ENCODE measurements around the gene AFF1. TPM values are rescaled to one million over a fixed set of nuclear protein-coding genes. Genes with fewer than 3 reads are reported as not detected.

AFF1 gene
- total RNA-seq, 4 donors from 2014 or later = 59.7 to 78.1 (median 65.9) TPM

DNA sequence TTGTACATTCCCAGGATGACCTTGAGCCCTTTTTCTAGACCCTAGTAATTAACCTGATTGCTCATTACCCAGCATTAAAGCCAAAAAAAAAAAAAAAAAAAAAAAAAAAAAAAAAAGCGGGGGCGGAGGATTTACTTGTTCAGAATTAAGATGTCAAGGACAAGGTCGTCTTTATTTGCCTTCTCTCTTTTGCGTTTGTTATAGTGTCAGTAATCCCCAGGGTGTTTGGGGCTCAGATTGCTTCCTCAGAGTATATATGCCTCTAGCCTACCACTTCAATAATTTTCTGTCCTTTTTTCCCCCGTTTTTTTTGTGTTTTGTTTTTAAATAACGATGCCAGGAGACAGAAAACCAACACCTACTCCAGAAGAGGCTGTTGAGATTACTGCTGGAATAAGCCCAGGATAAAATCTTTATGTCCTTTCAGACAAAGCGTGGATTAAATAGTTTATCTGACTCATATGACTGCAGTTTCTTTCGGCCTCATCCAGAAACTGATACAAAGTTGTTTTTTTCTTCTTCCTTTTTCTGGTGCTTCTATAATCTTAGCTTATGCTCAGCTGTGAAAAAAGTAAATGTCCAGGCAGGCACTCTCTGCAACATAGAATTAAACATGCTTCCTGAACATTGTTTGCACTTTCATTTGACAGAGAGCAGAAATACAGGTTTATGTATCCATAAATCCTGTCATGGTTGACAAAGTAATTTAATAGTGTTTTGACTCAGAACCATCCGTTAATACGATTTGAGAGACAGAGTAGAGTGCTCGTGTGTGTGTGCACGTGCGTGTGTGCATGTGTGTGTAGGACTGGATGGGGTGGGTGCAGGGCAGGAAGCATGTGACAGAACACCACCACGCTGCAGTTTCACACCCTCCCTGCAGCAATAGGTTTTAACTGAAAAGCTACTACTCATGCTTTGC, 138.6 kb downstream of the AFF1 start:
- Histone ChIP-seq H3K4me1 (peaks cover 37 to 96% (median 42%) of the 10 kb centered on the region in 3 donors), H3K27me3 (no peaks in the 10 kb centered on the region), H3K4me3 (peak overlapping the region in 1 of 2 donors; percentile 3), H3K36me3 (no peaks in the 10 kb centered on the region), H3K27ac (peak overlapping the region; percentile 55 to 75 (median 59)), H3K9me3 (no peaks in the 10 kb centered on the region)
- TF ChIP-seq POLR2A (IDR thresholded peaks at IDR 0.05) (no peak), CTCF (IDR thresholded peaks at IDR 0.05) (no peak), POLR2AphosphoS5 (IDR thresholded peaks at IDR 0.05) (no peak), EP300 (IDR thresholded peaks at IDR 0.05) (no peak)
- ATAC-seq = peak; percentile 53
- 6 to 8% methylated on average over 10 to 14 of the region's 14 CpGs for WGBS, 2 donors (ENCODE audit: low coverage in 1 of 2)

- no peaks in the 10 kb centered on the region for H3K36me3 ChIP-seq
- WGBS, 2 donors (ENCODE audit: low coverage in 1 of 2) = 28 to 33% methylated on average over 3 of the region's 3 CpGs
- H3K4me1 ChIP-seq = peaks cover 37 to 96% (median 40%) of the 10 kb centered on the region in 3 donors
- peak overlapping the region in 3 of 4 donors; percentile 55 to 75 (median 59) for H3K27ac ChIP-seq
- no peaks in the 10 kb centered on the region for H3K27me3 ChIP-seq
- TF ChIP-seq CTCF (IDR thresholded peaks at IDR 0.05) (no peak), POLR2A (IDR thresholded peaks at IDR 0.05) (no peak), POLR2AphosphoS5 (IDR thresholded peaks at IDR 0.05) (no peak)
- no peaks in the 10 kb centered on the region for H3K9me3 ChIP-seq
- ATAC-seq = no peak
- H3K4me3 ChIP-seq = no peak overlapping the region
These were observed 139.3 kb downstream of the AFF1 start for GRCh38 chr4:87074121-87074488.

DNA sequence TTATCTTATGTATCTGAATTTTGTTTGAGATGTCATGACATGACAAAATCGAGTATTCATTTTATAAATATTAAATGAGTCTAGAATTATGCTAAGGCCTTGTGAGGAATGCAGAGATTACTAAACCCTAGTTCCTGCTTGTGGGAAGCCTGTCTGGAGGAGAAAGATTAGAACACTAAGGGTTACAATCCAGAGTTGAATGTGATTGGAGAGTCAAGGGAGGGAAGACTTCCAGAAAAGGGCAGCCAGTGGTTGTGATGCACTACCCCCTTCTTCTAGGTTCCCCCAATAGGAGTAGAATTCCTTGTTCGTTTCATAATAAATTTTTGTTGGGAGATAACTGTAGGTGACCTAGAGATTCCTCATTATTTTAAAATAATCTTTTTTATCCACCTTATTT, 141.1 kb downstream of the AFF1 start:
- H3K9me3 ChIP-seq = no peaks in the 10 kb centered on the region
- no peak overlapping the region for H3K4me3 ChIP-seq
- ATAC-seq = no peak
- H3K36me3 ChIP-seq = no peaks in the 10 kb centered on the region
- H3K27me3 ChIP-seq = no peaks in the 10 kb centered on the region
- WGBS, 2 donors (ENCODE audit: low coverage in 1 of 2) = 46 to 67% methylated on average over 2 of the region's 2 CpGs
- H3K27ac ChIP-seq = peak overlapping the region in 3 of 4 donors; percentile 43 to 85 (median 82)
- H3K4me1 ChIP-seq = peaks cover 52 to 98% (median 52%) of the 10 kb centered on the region in 3 donors
- TF ChIP-seq CTCF (IDR thresholded peaks at IDR 0.05) = no peak
- TF ChIP-seq POLR2AphosphoS5 (IDR thresholded peaks at IDR 0.05) = no peak
- no peak for TF ChIP-seq EP300 (IDR thresholded peaks at IDR 0.05)
- no peak for TF ChIP-seq POLR2A (IDR thresholded peaks at IDR 0.05)

- no peaks in the 10 kb centered on the region for H3K27me3 ChIP-seq
- peak overlapping the region; percentile 23 to 87 (median 84) for H3K27ac ChIP-seq
- no peaks in the 10 kb centered on the region for H3K9me3 ChIP-seq
- H3K36me3 ChIP-seq = no peaks in the 10 kb centered on the region
- no peak overlapping the region for H3K4me3 ChIP-seq
- no peak for TF ChIP-seq POLR2AphosphoS5 (IDR thresholded peaks at IDR 0.05)
- TF ChIP-seq EP300 (IDR thresholded peaks at IDR 0.05) = no peak
- no peak for TF ChIP-seq POLR2A (IDR thresholded peaks at IDR 0.05)
- TF ChIP-seq CTCF (IDR thresholded peaks at IDR 0.05) = no peak
- H3K4me1 ChIP-seq = peaks cover 56 to 98% (median 57%) of the 10 kb centered on the region in 3 donors
- WGBS, 2 donors (ENCODE audit: low coverage in 1 of 2) = 77 to 86% methylated on average over 6 of the region's 6 CpGs
- ATAC-seq = no peak
These were observed 142.0 kb downstream of the AFF1 start for GRCh38 chr4:87076690-87077358.

Data from gastroesophageal sphincter (tissue), 4 donors.